GM19324 (cell line): ENCODE data around the gene AP1M2.

Source experiments
- ATAC-seq: cut with Tn5 transposase; IDR thresholded peaks from one replicate; pipeline ENCODE4 v1.9.1; 2021; ENCODE audit warnings: mild to moderate bottlenecking, moderate library complexity; ENCODE audit not compliant: unreplicated experiment, low FRiP score

The AP1M2 gene

GRCh38 chr19:10587022-10587838 is at the start of gene AP1M2:
AP1M2 (minus strand) TSS chr19:10587312; CDS start chr19:10587231, 81 bp downstream.
- no peak for ATAC-seq

- no peak for ATAC-seq
Observed at GRCh38 chr19:10636304-10636972, 49.3 kb upstream of the AP1M2 start.

DNA sequence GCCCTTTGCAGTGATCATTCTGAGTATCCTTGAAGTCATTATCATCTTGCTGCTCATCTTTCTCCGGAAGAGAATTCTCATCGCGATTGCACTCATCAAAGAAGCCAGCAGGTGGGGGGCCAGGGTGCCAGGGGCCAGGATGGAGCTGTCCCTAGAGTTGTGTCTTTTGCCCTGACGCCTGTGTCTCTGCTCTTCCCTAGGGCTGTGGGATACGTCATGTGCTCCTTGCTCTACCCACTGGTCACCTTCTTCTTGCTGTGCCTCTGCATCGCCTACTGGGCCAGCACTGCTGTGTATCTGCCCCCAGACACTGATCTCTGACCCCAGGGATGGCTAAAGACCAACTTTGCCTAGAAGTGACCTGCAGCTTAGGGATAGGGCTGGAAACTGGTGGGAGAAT is 47.9 kb upstream of the AP1M2 start:
- no peak for ATAC-seq

DNA sequence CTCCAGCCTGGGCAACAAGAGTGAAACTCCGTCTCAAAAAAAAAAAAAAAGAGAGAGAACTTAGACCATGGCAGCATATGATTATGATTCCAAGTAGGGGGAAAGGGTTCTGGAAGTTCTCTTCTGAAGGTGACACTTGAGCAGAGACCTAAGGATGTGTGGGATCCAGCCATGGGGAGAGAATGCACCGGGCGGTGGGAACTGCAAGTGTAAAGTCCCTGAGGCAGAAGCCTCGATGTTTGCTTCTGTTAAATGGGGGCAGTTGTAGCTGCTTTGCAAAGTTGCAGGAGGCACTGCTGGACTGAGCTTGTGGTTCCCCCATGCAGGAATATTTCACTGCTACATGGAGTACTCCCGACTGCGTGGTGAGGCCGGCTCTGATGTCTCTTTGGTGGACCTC is 47.3 kb upstream of the AP1M2 start:
- no peak for ATAC-seq

- ATAC-seq: no peak
Observed at GRCh38 chr19:10631874-10632273, 44.8 kb upstream of the AP1M2 start.

DNA sequence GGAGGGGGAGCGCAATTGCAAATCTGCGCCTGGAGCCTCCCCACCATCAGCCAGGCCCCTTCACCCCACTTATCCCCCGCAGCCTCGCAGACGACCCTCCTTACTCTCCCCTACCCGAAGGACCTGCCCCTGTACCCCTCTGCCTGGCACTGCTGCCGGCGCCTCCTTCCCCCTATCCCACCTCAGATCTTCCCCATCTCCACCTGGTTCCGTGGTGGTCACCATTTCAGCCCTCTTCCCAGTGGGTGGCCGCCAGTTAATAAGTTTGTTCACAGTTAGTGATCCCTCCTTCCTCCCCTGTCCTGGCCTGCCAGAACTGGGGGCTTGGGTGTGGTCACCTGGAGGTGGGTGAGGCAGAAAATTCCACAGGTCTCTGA is 38.6 kb upstream of the AP1M2 start:
- ATAC-seq: no peak

- no peak for ATAC-seq
Observed at GRCh38 chr19:10625003-10625761, 38.1 kb upstream of the AP1M2 start, which contains the start of gene SLC44A2. SLC44A2 (plus strand) TSS chr19:10625553; CDS start chr19:10625634, 81 bp downstream.

- no peak for ATAC-seq
Observed at GRCh38 chr19:10624585-10624984, 37.5 kb upstream of the AP1M2 start.

GRCh38 chr19:10621966-10622365 is 34.9 kb upstream of the AP1M2 start:
- ATAC-seq: no peak

DNA sequence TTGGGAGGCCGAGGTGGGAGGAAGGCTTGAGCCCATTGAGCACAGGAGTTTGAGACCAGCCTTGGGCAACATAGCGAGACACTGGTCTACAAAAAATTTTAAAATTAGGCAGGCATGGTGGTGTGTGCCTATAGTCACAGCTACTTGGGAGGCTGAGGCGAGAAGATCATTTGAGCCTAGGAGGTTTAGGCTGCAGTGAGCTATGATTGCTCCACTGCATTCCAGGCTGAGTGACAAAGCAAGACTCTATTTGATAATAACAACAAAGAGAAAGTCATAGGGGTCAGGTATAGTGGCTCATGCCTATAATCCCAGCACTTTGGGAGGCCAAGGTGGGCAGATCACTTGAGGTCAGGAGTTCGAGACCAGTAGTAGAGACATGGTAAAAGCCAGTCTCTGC is 33.7 kb upstream of the AP1M2 start:
- no peak for ATAC-seq

DNA sequence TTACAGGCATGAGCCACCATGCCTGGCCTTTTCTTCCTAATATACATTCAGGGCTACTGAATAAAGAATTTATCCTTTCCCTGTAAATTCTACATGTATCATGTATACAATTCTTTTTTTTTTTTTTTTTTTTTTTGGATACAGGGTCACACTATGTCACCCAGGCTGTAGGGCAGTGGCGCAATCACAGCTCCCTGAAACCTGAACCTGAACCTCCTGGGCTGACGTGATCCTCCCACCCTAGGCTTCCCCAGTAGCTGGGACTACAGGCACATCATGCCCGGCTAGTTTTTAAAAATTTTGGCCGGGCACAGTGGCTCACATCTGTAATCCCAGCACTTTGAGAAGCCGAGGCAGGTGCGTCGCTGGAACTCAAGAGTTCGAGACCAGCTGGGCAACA is 31.7 kb upstream of the AP1M2 start:
- no peak for ATAC-seq

GRCh38 chr19:10617409-10618121 is 30.5 kb upstream of the AP1M2 start:
- ATAC-seq: no peak

- no peak for ATAC-seq
Observed at GRCh38 chr19:10615429-10616023, 28.4 kb upstream of the AP1M2 start.

GRCh38 chr19:10612499-10613119 is 25.5 kb upstream of the AP1M2 start:
- no peak for ATAC-seq

GRCh38 chr19:10611907-10612306 is 24.8 kb upstream of the AP1M2 start:
- no peak for ATAC-seq

GRCh38 chr19:10604460-10604980 is 17.4 kb upstream of the AP1M2 start:
- ATAC-seq: no peak

GRCh38 chr19:10603873-10604459 is 16.9 kb upstream of the AP1M2 start:
- ATAC-seq: peak; percentile 28

- ATAC-seq: peak; percentile 36
Observed at GRCh38 chr19:10603084-10603872, 16.2 kb upstream of the AP1M2 start.
